NT2/D1 (cell line): ENCODE results near the gene FBXL13.

Experiments
- DNase-seq: peaks from one replicate; pipeline ENCODE4 v3.0.0-alpha.2; 2011; ENCODE audit warnings: low read depth, low spot score
- H3K27me3 ChIP-seq: 2 replicates; pipeline ENCODE4 v1.6.0; 2011; ENCODE audit warnings: mild to moderate bottlenecking; ENCODE audit not compliant: insufficient read length, insufficient read depth
- H3K36me3 ChIP-seq: 2 replicates; pipeline ENCODE4 v1.6.1; 2011; ENCODE audit warnings: mild to moderate bottlenecking, low read length, mixed read lengths; ENCODE audit not compliant: insufficient read depth, insufficient read length
- H3K4me1 ChIP-seq: 2 replicates; pipeline ENCODE4 v1.5.1; 2011; ENCODE audit not compliant: insufficient read depth, insufficient read length
- H3K4me3 ChIP-seq: 2 replicates; pipeline ENCODE4 v1.5.1; 2011; ENCODE audit warnings: low read depth; ENCODE audit not compliant: insufficient read length
- H3K9ac ChIP-seq: 2 replicates; pipeline ENCODE4 v1.6.0; 2011; ENCODE audit warnings: low read depth; ENCODE audit not compliant: insufficient read length
- H3K9me3 ChIP-seq: 2 replicates; pipeline ENCODE4 v1.5.1; 2011; ENCODE audit warnings: mild to moderate bottlenecking, low read length; ENCODE audit not compliant: insufficient read depth
- SUZ12 ChIP-seq: IDR thresholded peaks from 2 replicates; pipeline ENCODE4 v1.6.1; 2011; ENCODE audit not compliant: insufficient read length, insufficient read depth; ENCODE audit errors: extremely low read depth
- YY1 ChIP-seq: IDR thresholded peaks from 2 replicates; pipeline ENCODE4 v1.6.1; 2011; ENCODE audit not compliant: insufficient read length, insufficient read depth
- ZNF274 ChIP-seq: IDR thresholded peaks from 2 replicates; pipeline ENCODE4 v1.6.1; 2011; ENCODE audit warnings: mild to moderate bottlenecking, low read depth, low read length

Gene FBXL13

GRCh38 chr7:102953406-102953805 lies 121.2 kb downstream of the FBXL13 start:
- H3K9ac ChIP-seq: no peak overlapping the region
- no peaks in the 10 kb centered on the region for H3K4me1 ChIP-seq
- no peak overlapping the region for H3K4me3 ChIP-seq
- H3K9me3 ChIP-seq: no peaks in the 10 kb centered on the region
- H3K27me3 ChIP-seq: no peaks in the 10 kb centered on the region
- no peaks in the 10 kb centered on the region for H3K36me3 ChIP-seq
- no peak for TF ChIP-seq ZNF274
- TF ChIP-seq SUZ12: no peak
- no peak for TF ChIP-seq YY1
- DNase-seq: no peak

GRCh38 chr7:102951839-102952238 lies 122.8 kb downstream of the FBXL13 start:
- H3K27me3 ChIP-seq: no peaks in the 10 kb centered on the region

GRCh38 chr7:102944241-102944640 lies 130.4 kb downstream of the FBXL13 start:
- no peaks in the 10 kb centered on the region for H3K4me1 ChIP-seq
- H3K9ac ChIP-seq: no peak overlapping the region
- TF ChIP-seq SUZ12 (no peak), ZNF274 (no peak), YY1 (no peak)
- H3K9me3 ChIP-seq: no peaks in the 10 kb centered on the region
- H3K36me3 ChIP-seq: no peaks in the 10 kb centered on the region
- no peak for DNase-seq
- H3K27me3 ChIP-seq: no peaks in the 10 kb centered on the region
- no peak overlapping the region for H3K4me3 ChIP-seq

More at GRCh38 chr7:102951839-102952238, 122.8 kb downstream of the FBXL13 start:
- TF ChIP-seq SUZ12 (no peak), ZNF274 (no peak), YY1 (no peak)
- DNase-seq: no peak
- Histone ChIP-seq H3K4me3 (no peak overlapping the region), H3K36me3 (no peaks in the 10 kb centered on the region), H3K4me1 (no peaks in the 10 kb centered on the region), H3K9me3 (no peaks in the 10 kb centered on the region), H3K9ac (no peak overlapping the region)

- H3K36me3 ChIP-seq: no peaks in the 10 kb centered on the region
- H3K9me3 ChIP-seq: no peaks in the 10 kb centered on the region
- no peak overlapping the region for H3K4me3 ChIP-seq
- H3K9ac ChIP-seq: no peak overlapping the region
- TF ChIP-seq ZNF274 (no peak), YY1 (no peak), SUZ12 (no peak)
- H3K27me3 ChIP-seq: no peaks in the 10 kb centered on the region
- DNase-seq: no peak
- no peaks in the 10 kb centered on the region for H3K4me1 ChIP-seq
Measured at GRCh38 chr7:102943423-102944169, 131.0 kb downstream of the FBXL13 start.

- Histone ChIP-seq H3K27me3 (no peaks in the 10 kb centered on the region), H3K36me3 (no peaks in the 10 kb centered on the region), H3K9ac (no peak overlapping the region), H3K4me3 (no peak overlapping the region), H3K9me3 (no peaks in the 10 kb centered on the region), H3K4me1 (no peaks in the 10 kb centered on the region)
- DNase-seq: no peak
- no peak for TF ChIP-seq SUZ12
- no peak for TF ChIP-seq YY1
- TF ChIP-seq ZNF274: no peak
Measured at GRCh38 chr7:102942868-102943267, 131.7 kb downstream of the FBXL13 start.

GRCh38 chr7:102942181-102942866 lies 132.3 kb downstream of the FBXL13 start:
- no peak for DNase-seq
- Histone ChIP-seq H3K36me3 (no peaks in the 10 kb centered on the region), H3K27me3 (no peaks in the 10 kb centered on the region), H3K4me1 (no peaks in the 10 kb centered on the region), H3K9me3 (no peaks in the 10 kb centered on the region), H3K4me3 (no peak overlapping the region), H3K9ac (no peak overlapping the region)
- no peak for TF ChIP-seq ZNF274
- TF ChIP-seq YY1: no peak
- TF ChIP-seq SUZ12: no peak

GRCh38 chr7:102938679-102939078 lies 135.9 kb downstream of the FBXL13 start:
- H3K4me1 ChIP-seq: no peaks in the 10 kb centered on the region
- TF ChIP-seq YY1 (no peak), ZNF274 (no peak), SUZ12 (no peak)
- no peaks in the 10 kb centered on the region for H3K27me3 ChIP-seq
- no peaks in the 10 kb centered on the region for H3K9me3 ChIP-seq
- no peak overlapping the region for H3K9ac ChIP-seq
- H3K36me3 ChIP-seq: no peaks in the 10 kb centered on the region
- no peak for DNase-seq
- H3K4me3 ChIP-seq: no peak overlapping the region
